Measurements from ENCODE around the gene BANP.

DNA sequence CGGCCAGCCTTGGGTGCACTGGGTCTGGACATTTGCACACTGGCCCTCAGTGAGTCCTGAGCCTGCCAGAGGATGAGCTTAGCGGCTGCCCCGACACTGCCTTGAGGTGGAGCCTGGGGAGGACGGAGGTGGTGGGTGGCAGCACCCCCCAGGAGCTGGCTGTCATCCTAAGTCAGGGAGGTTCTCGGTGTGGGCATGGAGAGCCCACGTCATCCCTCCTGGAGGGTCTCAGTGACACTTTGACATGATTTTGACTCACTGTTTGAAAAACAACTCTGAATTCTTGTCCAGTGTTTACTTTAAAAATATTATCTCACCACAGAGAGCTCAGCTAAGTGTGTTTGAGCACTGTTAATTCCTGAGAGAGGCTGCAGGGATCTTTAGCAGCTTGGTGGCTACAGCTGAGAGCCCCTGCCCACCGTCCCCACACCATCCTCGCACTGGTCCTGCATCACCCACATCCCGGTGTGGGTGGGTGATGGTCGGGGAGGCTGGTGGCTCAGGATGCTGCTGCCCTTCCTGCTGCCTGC, 63.1 kb downstream of the BANP start:
- TF ChIP-seq ZNF580 (tag by site-specific recombination; IDR thresholded peaks at IDR 0.05) (no peak), MYNN (tag by site-specific recombination; IDR thresholded peaks at IDR 0.05; ENCODE audit: borderline replicate concordance) (no peak), ZNF704 (tag by site-specific recombination; IDR thresholded peaks at IDR 0.05) (no peak), REST (tag by site-specific recombination; IDR thresholded peaks at IDR 0.05) (no peak), ZBTB17 (tag by site-specific recombination; IDR thresholded peaks at IDR 0.05) (no peak), SCRT1 (tag by site-specific recombination; IDR thresholded peaks at IDR 0.05; ENCODE audit: borderline replicate concordance) (no peak)
- TF ChIP-seq, protein P1, sequence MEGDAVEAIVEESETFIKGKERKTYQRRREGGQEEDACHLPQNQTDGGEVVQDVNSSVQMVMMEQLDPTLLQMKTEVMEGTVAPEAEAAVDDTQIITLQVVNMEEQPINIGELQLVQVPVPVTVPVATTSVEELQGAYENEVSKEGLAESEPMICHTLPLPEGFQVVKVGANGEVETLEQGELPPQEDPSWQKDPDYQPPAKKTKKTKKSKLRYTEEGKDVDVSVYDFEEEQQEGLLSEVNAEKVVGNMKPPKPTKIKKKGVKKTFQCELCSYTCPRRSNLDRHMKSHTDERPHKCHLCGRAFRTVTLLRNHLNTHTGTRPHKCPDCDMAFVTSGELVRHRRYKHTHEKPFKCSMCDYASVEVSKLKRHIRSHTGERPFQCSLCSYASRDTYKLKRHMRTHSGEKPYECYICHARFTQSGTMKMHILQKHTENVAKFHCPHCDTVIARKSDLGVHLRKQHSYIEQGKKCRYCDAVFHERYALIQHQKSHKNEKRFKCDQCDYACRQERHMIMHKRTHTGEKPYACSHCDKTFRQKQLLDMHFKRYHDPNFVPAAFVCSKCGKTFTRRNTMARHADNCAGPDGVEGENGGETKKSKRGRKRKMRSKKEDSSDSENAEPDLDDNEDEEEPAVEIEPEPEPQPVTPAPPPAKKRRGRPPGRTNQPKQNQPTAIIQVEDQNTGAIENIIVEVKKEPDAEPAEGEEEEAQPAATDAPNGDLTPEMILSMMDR (tag by site-specific recombination; IDR thresholded peaks at IDR 0.05), result no peak
- TF ChIP-seq, protein P2, sequence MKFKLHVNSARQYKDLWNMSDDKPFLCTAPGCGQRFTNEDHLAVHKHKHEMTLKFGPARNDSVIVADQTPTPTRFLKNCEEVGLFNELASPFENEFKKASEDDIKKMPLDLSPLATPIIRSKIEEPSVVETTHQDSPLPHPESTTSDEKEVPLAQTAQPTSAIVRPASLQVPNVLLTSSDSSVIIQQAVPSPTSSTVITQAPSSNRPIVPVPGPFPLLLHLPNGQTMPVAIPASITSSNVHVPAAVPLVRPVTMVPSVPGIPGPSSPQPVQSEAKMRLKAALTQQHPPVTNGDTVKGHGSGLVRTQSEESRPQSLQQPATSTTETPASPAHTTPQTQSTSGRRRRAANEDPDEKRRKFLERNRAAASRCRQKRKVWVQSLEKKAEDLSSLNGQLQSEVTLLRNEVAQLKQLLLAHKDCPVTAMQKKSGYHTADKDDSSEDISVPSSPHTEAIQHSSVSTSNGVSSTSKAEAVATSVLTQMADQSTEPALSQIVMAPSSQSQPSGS (tag by site-specific recombination; IDR thresholded peaks at IDR 0.05; ENCODE audit: low read depth), result no peak
